Heart left ventricle (tissue), 13 donors: ENCODE results near the gene GRIN1.

Source experiments
- CTCF ChIP-seq, 12 donors: fragments of 200-600 bp; sonication (generic) in 4 of 12; IDR thresholded peaks; one replicate each; pipeline versions ENCODE4 v1.5.0 to v1.8.0; 2018 to 2022; ENCODE audit warnings: antibody characterized with exemption in 12 of 12, mild to moderate bottlenecking in 5 of 12
- POLR2A ChIP-seq, 2 donors: fragments of 450-650 bp; IDR thresholded peaks; one replicate each; pipeline ENCODE4 v1.6.1; 2017; ENCODE audit warnings: antibody characterized with exemption in 2 of 2, mild to moderate bottlenecking in 2 of 2, moderate library complexity in 2 of 2
- donor health status: ischemic (EF 13 %, LVEDD 7.1; RV severe dilation, severe dysfunction).
- donor health status: DM: no; HTN: yes; CAD: no.
- donor health status: DM: no; HTN: no; CAD: no.
- donor health status: ischemic (EF 25% LVEDD 6.9; RV normal size, moderate dysfunction).
- donor health status: ischemic (EF 25% LVEDD 5.7; RV mildly dilated, moderate dysfunction).
- donor health status: ischemic (EF 35%, LVEDD 5.7; RV mildly dilated, moderate dysfunction).
- donor health status: nonischemic (EF 11% LVEDD 7.7; RV severe dilation, severe dysfunction).
- donor health status: DM: yes; HTN: yes; CAD: no.
- donor health status: PGD.
- donor health status: ischemic (EF 29% LVEDD 5.4; RV normal size, mild dysfunction).
- donor health status: nonischemic (EF 23%, LVEDD 6.1; RV moderate dilation, normal function).

- no peak for TF ChIP-seq CTCF (IDR thresholded peaks at IDR 0.05)
- TF ChIP-seq POLR2A (IDR thresholded peaks at IDR 0.05), result no peak
Measured at GRCh38 chr9:137171149-137171900, 32.4 kb downstream of the GRIN1 start.
